Activated T-cell treated with anti-CD3 and anti-CD28 coated beads, Interleukin-2, amount 50 U/mL, for 72 hours (primary cell): ENCODE measurements around the gene SLC2A1. TPM values are rescaled to one million over a fixed set of nuclear protein-coding genes. Genes with fewer than 3 reads are reported as not detected.

Experiments used
- ATAC-seq, 2 donors: fragments of 150-1000 bp; cut with Tn5 transposase; replicated peaks in 1 of 2; 2 replicates each; pipeline ENCODE4 v1.10.0; 2021; ENCODE audit warnings: moderate library complexity in 2 of 2, mild to moderate bottlenecking in 1 of 2
- DNase-seq, 2 donors: peaks; one replicate each; pipeline ENCODE4 v3.0.0; 2021 to 2022; ENCODE audit warnings: mixed read lengths in 1 of 2
- H3K27ac Mint-ChIP-seq: one replicate; pipeline ENCODE4 v1.8.0; 2022; ENCODE audit warnings: mild to moderate bottlenecking, moderate library complexity, mixed read lengths
- H3K27me3 Mint-ChIP-seq: one replicate; pipeline ENCODE4 v1.8.0; 2022; ENCODE audit warnings: low read depth, mixed read lengths
- H3K36me3 Mint-ChIP-seq, 2 donors: one replicate each; pipeline ENCODE4 v1.8.0; 2022; ENCODE audit warnings: mixed read lengths in 2 of 2, mild to moderate bottlenecking in 1 of 2; ENCODE audit not compliant: insufficient read depth in 2 of 2
- H3K4me1 Mint-ChIP-seq: one replicate; pipeline ENCODE4 v1.8.0; 2022; ENCODE audit warnings: low read depth, mixed read lengths
- H3K4me3 Mint-ChIP-seq, 2 donors: one replicate each; pipeline ENCODE4 v1.8.0; 2022; ENCODE audit warnings: mild to moderate bottlenecking in 2 of 2, mixed read lengths in 2 of 2, moderate library complexity in 2 of 2
- H3K9me3 Mint-ChIP-seq, 2 donors: one replicate each; pipeline ENCODE4 v1.8.0; 2022; ENCODE audit warnings: mixed read lengths in 2 of 2
- total RNA-seq, 2 donors: library from RNA; stranded (reverse); gene quantifications; one replicate each; pipeline ENCODE4 v1.2.3, GENCODE V29; 2022

Gene SLC2A1
- total RNA-seq, 2 donors from 2014 or later = 41.7 to 51.9 TPM

DNA sequence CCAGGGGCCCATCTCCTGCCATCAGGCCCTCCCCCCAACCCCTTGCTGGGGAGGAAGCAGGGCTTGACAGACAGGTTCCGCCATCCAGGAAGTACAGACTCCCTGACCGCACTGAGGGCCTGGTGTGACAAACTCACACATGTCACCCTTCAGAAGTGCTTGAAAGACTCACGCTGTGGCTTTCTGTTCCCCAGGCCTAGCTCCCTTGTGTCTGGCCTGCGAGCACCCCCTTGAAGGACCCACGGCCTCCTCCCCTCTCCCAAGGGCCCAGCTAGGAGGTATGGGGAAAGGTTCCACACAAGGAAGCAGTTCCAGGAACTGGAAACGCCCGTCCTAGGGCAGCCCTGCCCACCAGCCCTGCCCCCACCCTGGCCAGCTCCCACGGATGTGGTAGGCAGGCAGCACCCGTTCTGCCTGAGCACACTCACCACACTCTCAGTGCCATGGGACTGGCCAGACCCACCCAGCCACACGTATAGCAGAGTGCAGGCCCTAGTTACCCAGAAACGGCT lies 26.7 kb downstream of the SLC2A1 start:
- Mint-ChIP-seq H3K27me3 (no peaks in the 10 kb centered on the region), H3K27ac (peak overlapping the region; percentile 94), H3K4me3 (peak overlapping the region; percentile 66 to 84), H3K36me3 (peaks cover 9 to 12% of the 10 kb centered on the region in 2 donors), H3K9me3 (no peaks in the 10 kb centered on the region), H3K4me1 (peaks cover 80% of the 10 kb centered on the region)
- DNase-seq (peak; percentile 82 to 86), ATAC-seq (peak; percentile 78 to 85)

DNA sequence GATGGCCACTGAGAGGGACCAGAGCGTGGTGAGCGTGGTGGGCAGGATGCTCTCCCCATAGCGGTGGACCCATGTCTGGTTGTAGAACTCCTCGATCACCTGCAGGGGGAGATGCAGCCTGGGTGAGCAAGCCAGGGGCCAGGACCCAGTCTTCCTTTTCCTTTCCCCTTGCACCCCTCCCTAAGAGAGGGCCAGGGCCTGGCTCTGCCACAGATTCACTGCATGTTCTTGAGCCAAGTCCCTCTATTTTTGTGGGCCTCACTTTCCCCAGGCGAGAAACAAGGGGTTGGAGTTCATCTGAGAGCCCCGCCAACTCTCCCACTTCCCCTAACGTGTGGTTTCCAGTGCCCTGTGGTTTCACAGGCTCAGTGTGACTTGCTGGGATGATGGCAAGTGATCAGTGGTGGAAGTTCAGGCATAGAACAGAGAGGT lies 27.5 kb downstream of the SLC2A1 start:
- ATAC-seq (peak; percentile 52 to 58), DNase-seq (peak; percentile 65 to 70)
- Mint-ChIP-seq H3K27me3 (no peaks in the 10 kb centered on the region), H3K4me3 (peak overlapping the region; percentile 66 to 84), H3K36me3 (peaks cover 9 to 11% of the 10 kb centered on the region in 2 donors), H3K9me3 (no peaks in the 10 kb centered on the region), H3K4me1 (peaks cover 71% of the 10 kb centered on the region), H3K27ac (peak overlapping the region; percentile 94)

DNA sequence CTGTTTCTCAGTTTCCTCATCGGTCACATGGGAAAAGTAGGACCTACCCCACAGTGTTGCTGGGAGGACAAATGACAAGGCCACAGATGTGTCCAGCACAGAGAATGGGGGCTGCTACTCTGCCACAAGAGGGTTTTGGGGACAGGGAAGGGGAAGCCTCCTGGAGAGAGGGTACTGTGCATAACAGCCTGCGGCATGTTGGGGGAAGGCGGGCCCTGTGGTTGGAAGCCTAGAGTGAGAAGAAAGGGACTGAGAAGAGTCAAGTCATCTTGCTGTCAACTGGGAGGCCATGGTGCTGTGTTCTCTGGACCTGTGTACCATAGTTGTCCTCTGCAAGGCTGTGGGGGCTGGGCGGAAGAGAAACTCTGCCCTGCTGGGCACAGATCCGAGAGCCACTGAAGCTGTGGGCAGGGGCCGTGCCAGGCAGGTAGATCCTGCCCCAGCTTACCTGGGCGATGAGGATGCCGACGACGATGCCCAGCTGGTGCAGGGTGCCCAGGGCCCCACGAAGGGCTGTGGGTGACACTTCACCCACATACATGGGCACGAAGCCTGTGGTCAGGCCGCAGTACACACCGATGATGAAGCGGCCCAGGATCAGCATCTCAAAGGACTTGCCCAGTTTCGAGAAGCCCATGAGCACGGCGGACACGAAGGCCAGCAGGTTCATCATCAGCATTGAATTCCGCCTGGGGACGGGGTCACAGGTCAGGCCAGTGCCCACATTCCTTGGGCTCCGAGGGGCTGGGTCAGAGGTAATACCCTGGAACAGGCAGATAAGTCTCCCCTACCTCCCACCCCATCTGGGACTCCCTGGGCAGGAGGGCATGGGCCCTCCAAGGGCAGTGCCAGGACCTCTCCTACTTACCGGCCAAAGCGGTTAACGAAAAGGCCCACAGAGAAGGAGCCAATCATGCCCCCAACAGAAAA lies 28.2 kb downstream of the SLC2A1 start:
- Mint-ChIP-seq H3K36me3 (peaks cover 9 to 11% of the 10 kb centered on the region in 2 donors), H3K4me1 (peaks cover 68% of the 10 kb centered on the region)
- DNase-seq = no peak

DNA sequence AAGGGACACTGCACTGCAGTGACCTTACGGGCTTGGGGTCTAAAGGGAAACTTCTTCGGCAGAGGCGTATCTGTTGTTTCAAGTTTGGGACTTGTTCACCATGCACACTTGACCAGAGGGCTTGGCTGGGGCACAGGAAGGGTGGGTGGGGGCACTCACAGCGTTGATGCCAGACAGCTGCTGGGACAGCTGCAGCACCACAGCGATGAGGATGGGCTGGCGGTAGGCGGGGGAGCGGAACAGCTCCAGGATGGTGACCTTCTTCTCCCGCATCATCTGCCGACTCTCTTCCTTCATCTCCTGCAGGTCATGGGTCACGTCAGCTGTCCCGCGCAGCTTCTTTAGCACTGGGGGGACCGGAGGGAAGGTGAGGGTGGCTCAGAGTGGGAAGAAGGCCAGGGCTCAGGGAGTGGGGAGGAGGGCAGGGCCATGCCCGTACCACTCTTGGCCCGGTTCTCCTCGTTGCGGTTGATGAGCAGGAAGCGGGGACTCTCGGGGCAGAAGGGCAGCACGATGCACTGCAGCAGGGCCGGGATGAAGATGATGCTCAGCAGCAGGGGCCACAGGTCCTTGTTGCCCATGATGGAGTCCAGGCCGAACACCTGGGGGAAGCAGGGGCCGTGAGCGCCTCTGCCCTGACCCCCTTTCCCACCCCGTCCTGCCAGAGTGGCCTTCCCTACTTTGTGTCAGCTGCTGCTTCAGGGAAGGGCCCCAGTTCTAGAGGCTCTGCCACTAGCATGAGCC lies 29.1 kb downstream of the SLC2A1 start:
- no peak for DNase-seq
- Mint-ChIP-seq H3K27me3 (no peaks in the 10 kb centered on the region), H3K9me3 (no peaks in the 10 kb centered on the region), H3K36me3 (peaks cover 8 to 9% of the 10 kb centered on the region in 2 donors), H3K27ac (peak overlapping the region; percentile 58), H3K4me1 (peaks cover 67% of the 10 kb centered on the region), H3K4me3 (no peak overlapping the region)
- ATAC-seq = no peak

More for the DNA sequence above, 28.2 kb downstream of the SLC2A1 start:
- H3K4me3 Mint-ChIP-seq = peak overlapping the region; percentile 66 to 84
- no peaks in the 10 kb centered on the region for H3K27me3 Mint-ChIP-seq
- no peak for ATAC-seq
- H3K9me3 Mint-ChIP-seq = no peaks in the 10 kb centered on the region
- H3K27ac Mint-ChIP-seq = peak overlapping the region; percentile 94

DNA sequence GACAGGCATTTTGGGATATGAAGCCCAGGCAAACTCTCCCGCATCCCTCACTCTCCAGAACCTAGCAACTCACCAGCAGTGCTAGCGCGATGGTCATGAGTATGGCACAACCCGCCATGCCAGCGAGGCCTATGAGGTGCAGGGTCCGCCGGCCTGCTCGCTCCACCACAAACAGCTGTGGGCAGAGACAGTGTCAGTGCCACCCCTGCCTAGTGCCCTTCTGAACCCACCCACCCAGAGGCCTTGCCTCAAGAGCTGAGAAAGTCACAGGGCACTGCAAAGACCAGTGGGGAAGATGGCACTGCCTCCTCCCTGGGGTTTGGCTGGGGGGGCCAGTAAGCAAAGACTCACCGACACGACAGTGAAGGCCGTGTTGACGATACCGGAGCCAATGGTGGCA lies 29.8 kb downstream of the SLC2A1 start:
- H3K4me3 Mint-ChIP-seq = no peak overlapping the region
- H3K36me3 Mint-ChIP-seq = peaks cover 8 to 9% of the 10 kb centered on the region in 2 donors
- DNase-seq (no peak), ATAC-seq (no peak)
- no peaks in the 10 kb centered on the region for H3K9me3 Mint-ChIP-seq
- H3K4me1 Mint-ChIP-seq = peaks cover 63% of the 10 kb centered on the region
- no peaks in the 10 kb centered on the region for H3K27me3 Mint-ChIP-seq
- H3K27ac Mint-ChIP-seq = peak overlapping the region; percentile 67

DNA sequence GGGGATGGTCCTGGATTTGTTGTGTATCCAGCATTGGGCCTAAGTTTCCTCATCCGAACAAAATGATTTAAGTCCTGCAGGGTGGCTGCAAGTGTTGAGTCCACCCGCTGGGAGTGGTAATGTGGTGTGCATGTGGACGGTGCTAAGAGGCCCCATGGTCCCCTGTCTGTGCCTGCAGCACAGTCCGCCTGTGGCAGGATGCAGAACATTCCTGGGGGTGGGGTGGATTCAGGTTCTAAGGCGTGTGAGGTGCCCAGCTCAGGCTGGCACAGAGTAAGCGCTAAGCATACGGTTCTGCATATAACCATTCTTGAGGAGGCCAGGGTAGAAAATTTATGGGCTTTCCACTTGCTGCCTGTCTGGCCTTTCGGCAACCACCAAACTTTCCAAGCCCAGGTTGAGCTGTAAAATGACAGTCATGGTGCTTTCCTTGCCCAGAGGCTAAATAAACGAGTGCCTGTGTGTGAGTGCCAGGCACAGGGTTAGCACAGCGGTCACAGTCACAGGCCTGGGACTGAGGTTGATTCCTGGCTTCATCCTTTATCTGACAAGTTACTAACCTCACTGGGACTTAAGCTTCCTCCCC lies 30.7 kb downstream of the SLC2A1 start:
- no peak for ATAC-seq
- Mint-ChIP-seq H3K27me3 (no peaks in the 10 kb centered on the region), H3K4me1 (peaks cover 60% of the 10 kb centered on the region), H3K36me3 (peaks cover 8 to 9% of the 10 kb centered on the region in 2 donors), H3K9me3 (no peaks in the 10 kb centered on the region), H3K4me3 (no peak overlapping the region), H3K27ac (peak overlapping the region; percentile 39)
- no peak for DNase-seq

DNA sequence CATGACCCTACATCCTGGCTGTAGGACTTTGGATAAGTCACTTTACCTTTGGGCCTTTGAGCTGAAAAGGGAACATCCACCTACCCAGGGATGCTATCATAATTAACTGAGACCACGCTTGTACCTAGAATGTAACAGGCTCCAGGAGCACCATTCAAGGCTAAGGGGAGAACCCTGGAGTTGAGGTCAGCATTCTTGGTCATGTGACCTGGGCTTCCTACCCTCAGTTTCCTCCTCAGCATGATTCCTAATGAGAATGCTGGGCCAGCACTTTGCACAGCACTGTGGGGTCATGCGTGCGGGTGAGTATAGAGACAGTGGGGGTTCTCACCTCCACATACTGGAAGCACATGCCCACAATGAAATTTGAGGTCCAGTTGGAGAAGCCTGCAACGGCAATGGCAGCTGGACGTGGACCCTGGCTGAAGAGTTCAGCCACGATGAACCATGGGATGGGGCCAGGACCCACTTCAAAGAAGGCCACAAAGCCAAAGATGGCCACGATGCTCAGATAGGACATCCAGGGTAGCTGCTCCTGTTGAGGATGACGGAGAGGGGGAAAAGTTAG lies 31.3 kb downstream of the SLC2A1 start:
- peak overlapping the region; percentile 62 for H3K27ac Mint-ChIP-seq

DNA sequence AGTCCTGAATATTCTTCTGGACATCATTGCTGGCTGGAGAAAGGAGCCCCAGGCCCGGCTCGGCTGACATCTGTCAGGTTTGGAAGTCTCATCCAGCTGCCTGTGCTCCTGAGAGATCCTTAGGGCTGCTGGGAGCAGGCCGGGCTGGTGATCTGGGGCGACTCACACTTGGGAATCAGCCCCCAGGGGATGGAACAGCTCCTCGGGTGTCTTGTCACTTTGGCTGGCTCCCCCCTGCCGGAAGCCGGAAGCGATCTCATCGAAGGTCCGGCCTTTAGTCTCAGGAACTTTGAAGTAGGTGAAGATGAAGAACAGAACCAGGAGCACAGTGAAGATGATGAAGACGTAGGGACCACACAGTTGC lies 31.8 kb downstream of the SLC2A1 start:
- Mint-ChIP-seq H3K4me1 (peaks cover 56% of the 10 kb centered on the region), H3K4me3 (no peak overlapping the region), H3K36me3 (peaks cover 8 to 9% of the 10 kb centered on the region in 2 donors), H3K27me3 (no peaks in the 10 kb centered on the region), H3K27ac (no peak overlapping the region), H3K9me3 (no peaks in the 10 kb centered on the region)
- DNase-seq (no peak), ATAC-seq (no peak)

More for the DNA sequence above, 31.3 kb downstream of the SLC2A1 start:
- ATAC-seq (no peak), DNase-seq (no peak)
- H3K36me3 Mint-ChIP-seq = peaks cover 8 to 9% of the 10 kb centered on the region in 2 donors
- no peak overlapping the region for H3K4me3 Mint-ChIP-seq
- no peaks in the 10 kb centered on the region for H3K9me3 Mint-ChIP-seq
- H3K27me3 Mint-ChIP-seq = no peaks in the 10 kb centered on the region
- H3K4me1 Mint-ChIP-seq = peaks cover 60% of the 10 kb centered on the region

DNA sequence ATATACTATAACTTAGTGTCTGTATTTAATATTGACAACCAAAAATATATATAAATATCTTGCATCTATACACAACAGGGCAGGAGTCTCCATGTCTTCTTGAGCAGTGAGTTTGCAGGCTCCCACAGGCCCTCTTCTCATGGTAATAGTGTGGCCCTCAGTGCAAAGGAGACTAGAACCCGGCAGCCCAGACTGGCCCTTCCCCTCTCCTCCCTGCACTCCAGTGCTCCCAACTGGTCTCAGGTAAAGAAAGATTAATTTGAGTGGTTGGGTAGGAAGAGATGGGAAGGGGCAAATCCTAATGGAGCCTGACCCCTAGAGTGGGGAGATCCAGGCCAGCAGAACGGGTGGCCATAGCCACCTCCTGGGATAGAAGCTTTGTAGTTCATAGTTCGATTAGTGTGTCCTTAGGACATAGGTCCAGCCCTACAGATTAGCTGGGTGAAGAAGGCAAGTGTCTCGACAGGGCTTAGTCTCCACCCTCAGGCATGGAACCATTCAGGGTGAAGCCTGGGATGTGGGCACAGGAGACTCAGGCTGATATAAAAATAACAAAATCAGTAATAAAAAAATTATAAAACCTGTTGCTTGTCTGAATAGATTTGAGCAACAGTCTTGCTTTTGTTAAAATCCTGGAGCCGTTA lies 32.3 kb downstream of the SLC2A1 start:
- Mint-ChIP-seq H3K27ac (no peak overlapping the region), H3K9me3 (no peaks in the 10 kb centered on the region), H3K36me3 (peaks cover 8 to 9% of the 10 kb centered on the region in 2 donors), H3K4me3 (no peak overlapping the region), H3K27me3 (no peaks in the 10 kb centered on the region), H3K4me1 (peaks cover 51% of the 10 kb centered on the region)
- no peak for ATAC-seq
- no peak for DNase-seq

DNA sequence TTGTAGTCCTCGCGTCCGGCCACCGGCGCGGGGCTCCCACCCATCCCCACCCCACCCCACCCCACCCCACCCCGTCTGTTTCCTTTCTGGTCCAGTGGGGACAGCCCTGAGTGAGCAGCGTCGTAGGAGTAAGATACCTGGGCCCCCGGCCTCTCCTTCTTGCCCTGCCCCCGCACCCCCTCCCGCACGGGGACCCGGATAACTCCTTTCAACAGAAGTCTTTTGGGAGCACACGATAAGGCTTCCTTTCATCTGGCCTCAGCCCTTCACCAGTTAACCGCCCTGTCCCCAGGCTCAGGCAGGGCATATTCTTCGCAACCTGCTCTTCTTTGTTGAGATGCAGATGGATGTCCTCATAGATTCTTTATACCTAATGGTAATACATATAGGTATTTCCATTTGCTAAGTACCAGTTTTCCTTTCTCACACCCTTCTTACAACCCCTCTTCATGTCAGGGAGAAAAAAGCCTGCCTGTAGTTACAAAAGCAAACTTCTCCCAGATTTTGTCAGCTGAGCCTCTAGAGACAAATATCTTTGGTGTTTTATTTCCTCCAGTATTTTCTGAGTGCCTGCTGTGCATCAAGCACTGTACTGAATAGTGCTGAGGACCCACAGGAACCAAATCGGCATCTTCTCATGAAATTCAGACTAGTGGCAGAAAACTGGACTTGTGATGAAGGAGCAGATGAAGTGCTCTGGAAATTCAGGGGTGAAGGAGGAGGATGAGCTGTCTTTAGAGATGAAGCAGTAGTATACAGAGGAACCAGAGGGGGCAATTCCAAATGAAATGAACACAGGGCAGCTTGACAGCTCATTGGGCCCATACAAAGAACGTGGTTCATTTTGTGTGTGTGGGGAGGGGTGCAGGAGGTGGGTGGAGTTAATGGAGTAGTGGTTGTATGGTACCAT lies 33.6 kb downstream of the SLC2A1 start:
- peaks cover 8 to 9% of the 10 kb centered on the region in 2 donors for H3K36me3 Mint-ChIP-seq
- peak overlapping the region; percentile 87 for H3K27ac Mint-ChIP-seq
- H3K4me1 Mint-ChIP-seq = peaks cover 38% of the 10 kb centered on the region
- no peaks in the 10 kb centered on the region for H3K27me3 Mint-ChIP-seq
- H3K9me3 Mint-ChIP-seq = no peaks in the 10 kb centered on the region
- DNase-seq = no peak
- peak; percentile 24 to 27 for ATAC-seq
- peak overlapping the region; percentile 87 to 88 for H3K4me3 Mint-ChIP-seq

DNA sequence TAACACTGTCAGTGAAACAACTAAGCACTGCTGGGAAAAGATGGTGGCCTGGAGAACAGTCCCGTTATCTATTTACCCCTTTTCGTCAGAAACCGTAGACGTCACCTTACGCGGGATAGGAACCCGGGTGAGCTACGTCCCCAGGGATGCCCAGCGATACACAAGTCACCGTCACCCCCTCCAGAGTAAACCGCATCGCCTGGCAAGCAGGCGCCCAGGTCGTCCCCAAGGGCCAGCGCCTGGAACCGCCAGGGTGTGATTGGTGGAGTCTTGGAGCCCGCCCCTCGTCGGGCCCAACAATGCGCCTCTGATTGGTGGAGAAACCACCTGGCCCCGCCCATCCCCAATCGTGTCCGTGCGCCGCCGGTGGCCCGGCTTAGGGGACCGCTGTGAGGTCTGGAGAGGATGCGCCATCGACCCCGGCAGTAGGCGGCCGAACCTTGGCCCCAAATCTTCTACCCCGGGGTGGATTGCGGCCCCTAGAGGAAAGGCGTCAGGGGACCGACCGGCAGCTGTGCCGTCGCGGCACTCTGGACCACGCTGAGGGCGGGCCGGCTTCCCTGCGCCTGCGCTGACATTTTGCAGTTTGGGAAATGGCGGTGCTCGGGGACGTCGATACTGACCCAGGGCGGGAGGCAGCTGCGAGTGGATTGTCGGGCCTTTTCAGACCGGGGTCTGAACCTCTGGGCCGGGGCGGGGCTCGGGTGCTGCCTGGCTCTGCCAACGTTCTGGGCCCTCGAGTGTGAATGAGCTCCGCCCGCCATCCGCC lies 34.4 kb downstream of the SLC2A1 start:
- Mint-ChIP-seq H3K27ac (peak overlapping the region; percentile 87), H3K27me3 (no peaks in the 10 kb centered on the region), H3K4me1 (peaks cover 34% of the 10 kb centered on the region), H3K4me3 (peak overlapping the region; percentile 87 to 88), H3K36me3 (peaks cover 8 to 9% of the 10 kb centered on the region in 2 donors), H3K9me3 (no peaks in the 10 kb centered on the region)
- ATAC-seq = peak; percentile 93 to 94
- peak; percentile 95 to 96 for DNase-seq
